ENCODE data around the gene RAB4A.
"Not testable (repeated sequence)": the region's sequence is repeated elsewhere in the genome, so short reads cannot be mapped to it uniquely, and the experiment has no call there.

Gene RAB4A

GRCh38 chr1:229323201-229323600 lies 52.3 kb downstream of the RAB4A start:
- Histone ChIP-seq H3K27ac (ENCODE audit: low read depth, low read length) (no peak overlapping the region), H3K36me3 (ENCODE audit: control insufficient read depth, insufficient read depth, low read length) (peaks cover 64% of the 10 kb centered on the region), H3K27me3 (ENCODE audit: control insufficient read depth, insufficient read depth, low read length) (no peaks in the 10 kb centered on the region)

DNA sequence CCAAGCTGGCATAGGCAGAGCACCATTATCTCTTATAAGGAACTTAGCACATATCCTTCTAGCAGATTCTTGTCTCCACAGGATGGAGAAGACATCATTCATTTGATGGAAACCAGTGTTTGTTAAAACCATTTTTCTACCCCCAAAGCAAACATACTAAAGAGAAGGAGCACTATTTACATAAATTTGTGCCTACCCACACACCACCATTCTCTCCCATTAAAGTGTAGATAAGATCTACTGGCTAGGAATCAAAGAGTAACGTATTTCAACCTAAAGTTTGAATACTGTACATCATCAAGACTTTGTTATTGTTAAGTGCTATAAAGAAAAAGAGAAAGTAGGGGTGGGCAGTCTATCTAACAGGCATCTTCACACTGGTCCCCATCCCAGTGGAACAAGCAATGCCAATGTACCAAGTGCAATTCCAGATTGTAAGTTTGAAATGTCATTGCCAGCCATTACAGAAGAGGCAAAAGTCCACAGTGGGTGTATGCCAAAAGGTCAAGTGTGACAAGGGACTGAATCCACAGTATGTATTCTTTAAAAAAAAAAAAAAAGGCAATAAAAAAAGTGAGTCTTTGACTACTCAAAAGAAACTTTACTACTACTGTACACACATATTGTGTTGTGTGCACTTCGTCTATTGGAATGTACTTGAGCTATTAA lies 53.1 kb downstream of the RAB4A start:
- H3K36me3 ChIP-seq (ENCODE audit: control insufficient read depth, insufficient read depth, low read length): peaks cover 70% of the 10 kb centered on the region
- no peak overlapping the region for H3K9ac ChIP-seq (ENCODE audit: low read length)
- H3K4me3 ChIP-seq (ENCODE audit: low read depth, low read length): no peak overlapping the region
- no peaks in the 10 kb centered on the region for H3K4me1 ChIP-seq (ENCODE audit: control insufficient read depth, insufficient read depth, low read length)
- no peaks in the 10 kb centered on the region for H3K27me3 ChIP-seq (ENCODE audit: control insufficient read depth, insufficient read depth, low read length)
- H3K27ac ChIP-seq (ENCODE audit: low read depth, low read length): no peak overlapping the region
- no peaks in the 10 kb centered on the region for H3K9me3 ChIP-seq (ENCODE audit: control insufficient read depth, insufficient read depth, low read depth, low read length)

More at GRCh38 chr1:229323201-229323600, 52.3 kb downstream of the RAB4A start:
- H3K4me3 ChIP-seq (ENCODE audit: low read depth, low read length): no peak overlapping the region
- no peaks in the 10 kb centered on the region for H3K4me1 ChIP-seq (ENCODE audit: control insufficient read depth, insufficient read depth, low read length)
- H3K9ac ChIP-seq (ENCODE audit: low read length): no peak overlapping the region
- H3K9me3 ChIP-seq (ENCODE audit: control insufficient read depth, insufficient read depth, low read depth, low read length): no peaks in the 10 kb centered on the region

DNA sequence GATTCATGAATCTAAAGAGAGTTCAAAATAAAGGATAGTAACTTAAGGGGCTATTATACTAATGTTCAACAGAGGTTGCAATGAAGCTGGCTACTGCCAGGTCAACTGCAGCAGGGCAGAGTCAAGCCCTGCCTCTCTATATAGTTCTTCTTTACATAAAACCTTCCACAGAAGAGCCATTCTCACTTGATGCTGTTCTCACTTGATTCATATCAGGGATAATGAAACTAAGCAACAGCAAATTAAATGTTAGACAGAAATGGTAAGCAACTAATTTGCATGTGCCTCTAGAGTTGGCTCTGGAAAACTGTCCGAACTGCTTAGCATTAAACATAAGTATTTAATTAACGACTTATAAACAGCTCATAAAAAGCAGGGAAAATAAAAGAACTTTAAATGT lies 54.5 kb downstream of the RAB4A start:
- Histone ChIP-seq H3K9ac (ENCODE audit: low read length) (no peak overlapping the region), H3K9me3 (ENCODE audit: control insufficient read depth, insufficient read depth, low read depth, low read length) (no peaks in the 10 kb centered on the region), H3K4me3 (ENCODE audit: low read depth, low read length) (no peak overlapping the region), H3K27me3 (ENCODE audit: control insufficient read depth, insufficient read depth, low read length) (no peaks in the 10 kb centered on the region), H3K36me3 (ENCODE audit: control insufficient read depth, insufficient read depth, low read length) (peaks cover 66% of the 10 kb centered on the region), H3K4me1 (ENCODE audit: control insufficient read depth, insufficient read depth, low read length) (no peaks in the 10 kb centered on the region), H3K27ac (ENCODE audit: low read depth, low read length) (no peak overlapping the region)

DNA sequence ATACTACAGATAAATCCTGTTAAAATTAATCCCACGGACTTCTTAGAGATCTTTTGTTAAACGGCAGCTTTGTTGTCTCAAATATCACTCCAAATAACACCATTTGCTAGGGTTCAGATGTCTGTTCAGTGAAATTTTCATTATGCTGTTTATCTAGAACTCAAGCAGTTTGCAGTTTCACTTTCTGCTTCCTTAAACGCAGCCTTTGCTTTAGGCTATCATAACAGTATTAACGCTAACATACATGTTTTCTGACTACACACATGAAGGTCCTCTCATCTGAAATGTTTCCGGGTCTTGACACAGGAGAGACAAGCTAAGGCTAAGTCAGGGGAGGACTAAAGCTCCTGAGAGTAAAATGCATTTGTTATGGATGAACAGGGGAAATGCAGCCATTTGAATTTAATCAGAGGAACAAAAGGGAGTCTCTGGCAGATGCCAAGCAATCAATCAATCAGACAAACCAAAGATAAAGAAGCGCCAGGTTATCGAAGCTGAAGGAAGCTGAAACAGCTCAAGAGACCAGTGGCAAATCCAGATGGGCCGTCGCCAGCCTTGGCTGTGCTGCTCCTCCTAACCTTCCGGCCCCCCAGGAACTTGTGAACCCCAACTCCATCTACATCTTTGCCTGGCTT lies 55.1 kb downstream of the RAB4A start:
- no peak overlapping the region for H3K9ac ChIP-seq (ENCODE audit: low read length)
- H3K4me3 ChIP-seq (ENCODE audit: low read depth, low read length): no peak overlapping the region
- no peak overlapping the region for H3K27ac ChIP-seq (ENCODE audit: low read depth, low read length)
- peaks cover 63% of the 10 kb centered on the region for H3K36me3 ChIP-seq (ENCODE audit: control insufficient read depth, insufficient read depth, low read length)
- no peaks in the 10 kb centered on the region for H3K4me1 ChIP-seq (ENCODE audit: control insufficient read depth, insufficient read depth, low read length)
- H3K9me3 ChIP-seq (ENCODE audit: control insufficient read depth, insufficient read depth, low read depth, low read length): no peaks in the 10 kb centered on the region
- no peaks in the 10 kb centered on the region for H3K27me3 ChIP-seq (ENCODE audit: control insufficient read depth, insufficient read depth, low read length)

DNA sequence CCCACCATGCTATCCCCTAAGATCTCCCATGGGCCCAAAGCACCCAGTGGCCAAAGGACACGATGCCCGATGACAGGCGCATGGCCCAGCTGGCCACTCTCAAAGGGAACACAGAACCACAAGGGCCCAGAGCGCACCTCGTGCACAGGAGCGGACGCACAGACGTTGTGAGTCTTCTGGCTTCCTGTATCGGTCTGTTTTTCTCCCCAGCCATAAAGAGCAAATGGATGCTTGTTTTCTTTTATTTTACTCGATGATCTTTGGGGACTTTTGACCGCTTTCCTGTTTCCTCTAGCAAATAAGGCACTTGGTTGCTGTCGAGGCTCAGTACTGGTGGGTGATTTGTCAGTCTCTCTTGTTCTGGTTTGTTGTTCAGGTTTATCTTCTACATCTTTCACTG lies 55.7 kb downstream of the RAB4A start:
- H3K27ac ChIP-seq (ENCODE audit: low read depth, low read length): no peak overlapping the region
- H3K36me3 ChIP-seq (ENCODE audit: control insufficient read depth, insufficient read depth, low read length): peaks cover 59% of the 10 kb centered on the region
- H3K27me3 ChIP-seq (ENCODE audit: control insufficient read depth, insufficient read depth, low read length): no peaks in the 10 kb centered on the region
- H3K9ac ChIP-seq (ENCODE audit: low read length): no peak overlapping the region
- no peak overlapping the region for H3K4me3 ChIP-seq (ENCODE audit: low read depth, low read length)
- no peaks in the 10 kb centered on the region for H3K9me3 ChIP-seq (ENCODE audit: control insufficient read depth, insufficient read depth, low read depth, low read length)
- no peaks in the 10 kb centered on the region for H3K4me1 ChIP-seq (ENCODE audit: control insufficient read depth, insufficient read depth, low read length)

GRCh38 chr1:229327765-229328164 lies 56.9 kb downstream of the RAB4A start:
- H3K4me1 ChIP-seq (ENCODE audit: control insufficient read depth, insufficient read depth, low read length); H3K27me3 ChIP-seq (ENCODE audit: control insufficient read depth, insufficient read depth, low read length): not testable (repeated sequence)
- peaks cover 53% of the 10 kb centered on the region for H3K36me3 ChIP-seq (ENCODE audit: control insufficient read depth, insufficient read depth, low read length)

GRCh38 chr1:229328598-229329362 lies 57.9 kb downstream of the RAB4A start:
- H3K36me3 ChIP-seq (ENCODE audit: control insufficient read depth, insufficient read depth, low read length): peaks cover 43% of the 10 kb centered on the region
- no peak overlapping the region for H3K27ac ChIP-seq (ENCODE audit: low read depth, low read length)
- H3K9ac ChIP-seq (ENCODE audit: low read length): no peak overlapping the region
- H3K4me3 ChIP-seq (ENCODE audit: low read depth, low read length): no peak overlapping the region
- no peaks in the 10 kb centered on the region for H3K4me1 ChIP-seq (ENCODE audit: control insufficient read depth, insufficient read depth, low read length)
- no peaks in the 10 kb centered on the region for H3K27me3 ChIP-seq (ENCODE audit: control insufficient read depth, insufficient read depth, low read length)
- H3K9me3 ChIP-seq (ENCODE audit: control insufficient read depth, insufficient read depth, low read depth, low read length): no peaks in the 10 kb centered on the region

More at GRCh38 chr1:229327765-229328164, 56.9 kb downstream of the RAB4A start:
- not testable (repeated sequence) for H3K9me3 ChIP-seq (ENCODE audit: control insufficient read depth, insufficient read depth, low read depth, low read length); H3K4me3 ChIP-seq (ENCODE audit: low read depth, low read length); H3K9ac ChIP-seq (ENCODE audit: low read length); H3K27ac ChIP-seq (ENCODE audit: low read depth, low read length)

DNA sequence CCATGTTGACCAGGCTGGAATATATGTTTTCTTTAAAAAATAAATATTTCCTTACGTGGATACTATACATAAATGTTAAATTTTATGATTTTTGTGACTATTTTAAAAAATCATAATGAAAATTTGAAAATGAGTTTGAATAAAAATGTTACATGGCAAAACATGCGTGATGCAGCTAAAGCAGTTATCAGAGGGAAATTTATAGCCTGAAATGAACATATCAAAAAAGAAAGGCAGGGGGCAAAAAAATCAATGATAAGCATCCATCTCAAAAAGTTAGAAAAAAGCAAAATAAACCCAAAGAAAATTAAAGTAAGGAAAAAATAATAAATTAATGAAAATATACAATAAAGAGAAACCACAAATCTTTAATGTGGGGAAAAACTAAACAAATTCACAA lies 63.4 kb downstream of the RAB4A start:
- Histone ChIP-seq H3K4me3 (ENCODE audit: low read depth, low read length) (no peak overlapping the region), H3K36me3 (ENCODE audit: control insufficient read depth, insufficient read depth, low read length) (peaks cover 6% of the 10 kb centered on the region), H3K4me1 (ENCODE audit: control insufficient read depth, insufficient read depth, low read length) (0 out of 2 replicates have a peak, but pooled peaks cover 2% of the 10 kb centered on the region), H3K27me3 (ENCODE audit: control insufficient read depth, insufficient read depth, low read length) (no peaks in the 10 kb centered on the region), H3K9ac (ENCODE audit: low read length) (no peak overlapping the region), H3K27ac (ENCODE audit: low read depth, low read length) (no peak overlapping the region), H3K9me3 (ENCODE audit: control insufficient read depth, insufficient read depth, low read depth, low read length) (peaks cover 2% of the 10 kb centered on the region; the same call in 1 of the 2 replicates)

GRCh38 chr1:229334716-229335115 lies 63.8 kb downstream of the RAB4A start:
- Histone ChIP-seq H3K36me3 (ENCODE audit: control insufficient read depth, insufficient read depth, low read length) (peaks cover 6% of the 10 kb centered on the region), H3K27me3 (ENCODE audit: control insufficient read depth, insufficient read depth, low read length) (no peaks in the 10 kb centered on the region), H3K9me3 (ENCODE audit: control insufficient read depth, insufficient read depth, low read depth, low read length) (peaks cover 2% of the 10 kb centered on the region; the same call in 1 of the 2 replicates), H3K4me3 (ENCODE audit: low read depth, low read length) (no peak overlapping the region), H3K9ac (ENCODE audit: low read length) (no peak overlapping the region), H3K4me1 (ENCODE audit: control insufficient read depth, insufficient read depth, low read length) (peaks cover 6% of the 10 kb centered on the region; the same call in 1 of the 2 replicates), H3K27ac (ENCODE audit: low read depth, low read length) (no peak overlapping the region)

GRCh38 chr1:229336345-229336744 lies 65.4 kb downstream of the RAB4A start:
- Histone ChIP-seq H3K9me3 (ENCODE audit: control insufficient read depth, insufficient read depth, low read depth, low read length) (peaks cover 2% of the 10 kb centered on the region; the same call in 1 of the 2 replicates), H3K27ac (ENCODE audit: low read depth, low read length) (no peak overlapping the region), H3K4me1 (ENCODE audit: control insufficient read depth, insufficient read depth, low read length) (peaks cover 14% of the 10 kb centered on the region; the same call in 1 of the 2 replicates), H3K36me3 (ENCODE audit: control insufficient read depth, insufficient read depth, low read length) (peaks cover 3% of the 10 kb centered on the region; the same call in 1 of the 2 replicates), H3K9ac (ENCODE audit: low read length) (no peak overlapping the region), H3K27me3 (ENCODE audit: control insufficient read depth, insufficient read depth, low read length) (no peaks in the 10 kb centered on the region), H3K4me3 (ENCODE audit: low read depth, low read length) (no peak overlapping the region)

- Histone ChIP-seq H3K4me1 (ENCODE audit: control insufficient read depth, insufficient read depth, low read length) (peaks cover 14% of the 10 kb centered on the region; the same call in 1 of the 2 replicates), H3K4me3 (ENCODE audit: low read depth, low read length) (no peak overlapping the region), H3K9me3 (ENCODE audit: control insufficient read depth, insufficient read depth, low read depth, low read length) (peaks cover 2% of the 10 kb centered on the region; the same call in 1 of the 2 replicates), H3K27ac (ENCODE audit: low read depth, low read length) (no peak overlapping the region), H3K36me3 (ENCODE audit: control insufficient read depth, insufficient read depth, low read length) (peaks cover 3% of the 10 kb centered on the region; the same call in 1 of the 2 replicates), H3K9ac (ENCODE audit: low read length) (no peak overlapping the region), H3K27me3 (ENCODE audit: control insufficient read depth, insufficient read depth, low read length) (peaks cover 10% of the 10 kb centered on the region)
These were observed 68.2 kb downstream of the RAB4A start for GRCh38 chr1:229339086-229339485.

Data from HUES6 (cell line).